ENCODE measurements around the gene SLC39A11.
"Not testable (repeated sequence)": the region's sequence is repeated elsewhere in the genome, so short reads cannot be mapped to it uniquely, and the experiment has no call there.

Gene SLC39A11, protein sequence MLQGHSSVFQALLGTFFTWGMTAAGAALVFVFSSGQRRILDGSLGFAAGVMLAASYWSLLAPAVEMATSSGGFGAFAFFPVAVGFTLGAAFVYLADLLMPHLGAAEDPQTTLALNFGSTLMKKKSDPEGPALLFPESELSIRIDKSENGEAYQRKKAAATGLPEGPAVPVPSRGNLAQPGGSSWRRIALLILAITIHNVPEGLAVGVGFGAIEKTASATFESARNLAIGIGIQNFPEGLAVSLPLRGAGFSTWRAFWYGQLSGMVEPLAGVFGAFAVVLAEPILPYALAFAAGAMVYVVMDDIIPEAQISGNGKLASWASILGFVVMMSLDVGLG

DNA sequence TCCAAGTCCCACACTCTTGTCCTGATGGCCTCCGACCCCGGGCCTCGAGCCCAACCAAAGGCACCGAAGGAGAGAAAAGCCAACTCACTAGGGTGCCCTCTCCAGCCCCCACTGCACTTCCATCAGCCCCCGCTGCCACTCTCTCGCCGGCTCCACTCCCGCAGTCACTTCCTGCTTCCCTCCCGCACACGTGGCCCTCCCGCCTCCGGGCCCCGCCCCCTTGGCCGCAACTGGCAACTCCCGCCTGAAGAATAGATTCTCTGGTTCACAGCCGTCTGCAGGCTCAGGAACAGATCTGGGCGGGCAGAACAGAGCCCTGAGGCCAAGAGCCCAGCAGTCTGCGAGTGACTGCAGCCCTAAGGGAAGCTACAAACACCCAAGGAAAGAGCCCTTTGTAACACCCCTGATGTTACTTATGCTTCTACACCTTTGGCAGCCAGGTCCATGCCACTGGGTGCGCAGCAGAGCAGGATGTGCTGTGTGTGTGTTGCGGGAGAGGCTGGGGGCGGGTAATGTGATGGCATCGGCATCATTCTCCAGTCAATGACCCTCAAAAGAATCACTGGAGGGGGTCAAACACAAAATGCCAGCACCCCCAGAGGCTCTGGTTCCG, at the start of gene SLC39A11:
SLC39A11 (minus strand) TSS at position 166 of the 613 bp plus-strand sequence. CDS start 3,924 bp downstream, outside the sequence.
- peak; percentile 90 for DNase-seq

DNA sequence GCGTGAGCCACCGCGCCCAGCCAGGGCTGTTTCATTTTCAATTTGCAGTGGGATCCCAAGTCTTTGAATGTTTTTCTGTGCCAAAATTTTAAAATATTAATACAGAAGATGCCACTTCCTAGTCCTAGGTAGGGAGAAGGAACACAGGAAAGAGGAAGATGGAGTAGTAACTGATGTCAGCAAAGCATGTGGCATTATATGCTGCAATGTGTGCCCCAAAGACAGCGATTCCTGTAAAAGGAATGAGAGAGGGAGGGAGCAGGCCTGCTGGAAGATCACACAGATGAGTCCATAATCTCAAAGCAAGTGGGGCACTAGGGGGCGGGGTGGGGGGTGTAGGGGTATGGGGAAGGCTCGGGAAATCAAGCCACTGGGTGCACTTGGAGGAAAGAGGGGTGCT, 48.9 kb upstream of the SLC39A11 start:
- DNase-seq: no peak

DNA sequence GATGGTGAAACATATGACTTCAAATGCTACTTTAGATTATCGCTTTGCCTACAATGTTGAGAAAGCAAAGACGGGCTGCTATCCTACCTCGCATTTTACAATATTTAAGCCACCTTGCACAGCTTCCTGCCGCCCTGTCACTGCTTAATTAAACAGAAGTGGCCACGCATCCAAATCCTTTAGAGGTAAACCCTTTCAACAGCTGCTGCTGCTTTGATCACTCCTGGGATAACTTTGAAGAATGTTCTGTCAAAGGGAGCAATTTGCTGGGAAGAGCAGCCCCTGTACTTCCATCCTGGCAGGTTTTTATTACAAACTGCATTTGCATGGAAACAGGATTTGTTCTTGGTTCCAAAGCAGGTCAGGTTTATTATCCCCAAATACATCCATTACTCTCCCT, 48.1 kb upstream of the SLC39A11 start:
- no peak for DNase-seq

DNA sequence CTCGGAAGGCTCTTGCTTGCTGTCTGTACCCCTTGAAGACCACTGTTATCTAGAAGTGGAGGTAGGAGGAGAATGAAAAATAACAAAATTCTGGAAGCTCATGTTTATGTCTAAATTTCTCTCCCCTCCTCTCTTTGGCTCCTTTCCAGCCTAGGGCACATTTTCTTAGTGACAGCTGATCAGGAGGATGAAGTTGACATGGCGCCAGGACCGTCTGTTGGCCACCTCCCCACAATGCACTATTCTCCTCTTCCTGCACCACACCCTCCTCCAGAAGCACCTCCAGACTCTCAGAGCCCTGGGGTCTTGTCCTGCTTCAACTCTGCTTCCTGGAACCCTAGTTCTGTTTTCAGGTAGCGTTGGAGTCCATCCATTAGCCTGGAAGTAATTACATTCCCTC, 46.8 kb upstream of the SLC39A11 start:
- DNase-seq: no peak

DNA sequence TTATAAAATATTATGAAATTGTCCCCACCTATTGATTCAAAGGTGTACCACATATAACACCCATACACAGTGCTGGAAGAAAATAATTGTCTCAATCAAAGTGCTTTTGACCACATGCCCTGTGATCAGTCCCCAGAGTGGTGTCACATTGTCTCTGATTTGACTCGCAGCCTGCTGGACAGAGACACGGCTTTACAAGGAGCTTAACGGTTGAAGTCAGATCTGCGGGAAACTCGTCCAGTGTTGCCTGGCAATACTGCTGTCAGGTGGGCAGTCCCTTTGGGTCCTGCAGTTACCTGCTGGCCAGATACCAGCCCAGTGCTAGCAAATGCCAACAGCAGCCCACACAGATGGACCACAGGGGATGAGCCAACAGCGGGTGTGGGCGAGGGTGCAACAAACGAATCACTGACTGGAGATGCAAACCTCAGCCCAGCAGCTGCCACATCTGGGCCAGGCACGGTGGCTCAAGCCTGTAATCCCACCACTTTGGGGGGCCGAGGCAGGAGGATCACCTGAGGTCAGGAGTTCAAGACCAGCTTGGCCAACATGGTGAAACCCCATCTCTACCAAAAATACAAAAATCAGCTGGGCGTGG, 46.2 kb upstream of the SLC39A11 start:
- no peak for DNase-seq

DNA sequence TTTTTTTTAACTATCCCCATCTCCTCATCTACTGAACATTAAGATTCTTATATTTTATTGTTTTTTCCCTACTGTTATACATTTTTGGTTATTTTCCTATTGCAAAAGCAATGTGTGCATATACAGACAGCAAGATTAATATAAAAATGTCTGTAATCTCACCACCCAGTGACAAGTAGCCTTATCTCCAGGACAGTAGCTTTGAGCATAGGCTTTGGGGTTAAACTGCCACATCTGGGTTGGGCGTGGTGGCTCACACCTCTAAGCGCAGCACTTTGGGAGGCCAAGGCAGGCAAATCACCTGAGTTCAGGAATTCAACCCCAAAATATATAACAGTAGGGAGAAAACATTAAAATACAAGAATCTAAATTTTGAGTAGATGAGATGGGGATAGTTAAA, 44.9 kb upstream of the SLC39A11 start:
- no peak for DNase-seq

DNA sequence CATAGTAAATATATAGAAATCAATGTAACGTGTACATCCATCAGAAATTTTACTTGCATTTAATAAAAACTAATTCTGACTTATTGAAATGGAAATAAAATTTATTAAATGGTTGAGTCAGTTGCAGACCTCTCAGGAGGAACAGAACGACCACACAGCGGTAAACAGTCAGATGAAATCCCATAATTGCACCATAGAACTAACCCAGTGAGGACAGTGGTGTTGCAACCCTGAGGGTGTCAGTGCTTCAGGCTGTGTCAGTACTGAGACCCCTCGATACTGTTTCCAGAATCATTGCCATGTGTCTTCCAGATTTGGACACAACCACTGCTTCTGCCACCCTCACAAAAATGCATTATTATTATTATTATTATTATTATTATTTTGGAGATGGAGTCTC, 43.3 kb upstream of the SLC39A11 start:
- DNase-seq: no peak

DNA sequence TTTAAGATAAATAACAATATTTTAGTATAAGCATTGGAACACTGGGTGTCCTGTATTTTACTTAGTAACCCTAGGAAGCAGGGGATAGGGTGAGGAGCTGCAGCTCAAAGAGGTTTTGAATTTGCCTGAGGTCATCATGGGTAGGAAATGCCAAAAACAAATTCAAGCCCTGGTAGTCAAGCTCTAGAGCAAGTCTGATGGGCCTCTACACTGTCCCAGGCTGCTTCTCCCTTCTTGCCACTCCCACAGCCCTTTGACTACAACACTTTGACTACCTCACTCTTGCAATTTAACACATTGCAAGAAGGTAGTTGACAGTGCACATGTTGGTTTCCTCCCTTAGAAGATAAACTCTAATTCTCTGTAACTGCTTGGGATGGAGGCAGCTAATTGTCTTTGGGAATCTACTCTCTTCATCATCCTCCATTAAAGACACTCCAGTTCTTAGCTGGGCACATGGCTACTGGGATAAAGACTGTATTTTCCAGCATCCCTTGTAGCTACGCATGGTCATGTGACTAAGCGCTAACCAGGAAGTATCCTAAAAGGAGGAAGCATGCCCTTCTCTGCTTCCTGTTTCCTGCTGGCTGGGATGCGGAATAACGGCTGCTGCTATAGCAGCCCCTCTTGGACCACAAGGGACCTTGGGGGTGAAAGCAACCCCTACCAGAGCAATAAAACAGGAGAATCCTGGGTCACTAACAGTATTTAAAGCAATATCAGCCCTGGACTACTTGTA, 41.6 kb upstream of the SLC39A11 start:
- no peak for DNase-seq

DNA sequence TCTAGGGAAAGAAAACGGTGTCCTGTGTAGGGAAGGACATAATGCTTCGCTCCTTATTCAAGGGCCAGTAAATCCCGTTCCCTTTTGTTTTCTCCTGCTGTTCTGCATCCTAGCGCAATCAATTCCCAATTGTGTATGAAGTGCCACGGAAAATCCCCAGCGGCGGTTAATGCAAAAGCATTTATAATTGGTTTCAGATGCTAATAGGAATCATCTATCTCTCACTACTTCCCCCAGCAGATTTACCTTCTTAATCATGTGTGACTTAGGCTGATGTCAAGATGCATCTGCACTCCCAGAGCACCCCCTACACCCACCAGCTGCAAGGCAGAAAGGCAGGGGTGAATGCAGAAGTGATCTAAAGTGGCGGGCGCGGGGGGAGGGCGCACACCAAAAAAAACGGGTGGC, 39.6 kb upstream of the SLC39A11 start:
- no peak for DNase-seq

DNA sequence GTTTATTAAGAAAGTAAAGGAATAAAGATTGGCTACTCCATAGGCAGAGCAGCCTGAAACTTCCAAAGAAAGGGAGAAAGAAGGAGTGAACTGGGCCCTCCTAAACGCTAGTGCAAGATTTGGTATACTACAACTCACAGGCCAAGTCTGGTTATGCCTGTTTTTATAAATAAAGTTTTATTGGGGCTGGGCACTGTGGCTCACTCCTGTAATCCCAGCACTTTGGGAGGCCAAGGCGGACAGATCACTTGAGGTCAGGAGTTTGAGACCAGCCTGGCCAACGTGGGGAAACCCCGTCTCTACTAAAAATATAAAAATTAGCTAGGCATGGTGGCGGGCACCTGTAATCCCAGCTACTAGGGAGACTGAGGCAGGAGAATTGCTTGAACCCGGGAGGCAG, 39.0 kb upstream of the SLC39A11 start:
- not testable (repeated sequence) for DNase-seq

DNA sequence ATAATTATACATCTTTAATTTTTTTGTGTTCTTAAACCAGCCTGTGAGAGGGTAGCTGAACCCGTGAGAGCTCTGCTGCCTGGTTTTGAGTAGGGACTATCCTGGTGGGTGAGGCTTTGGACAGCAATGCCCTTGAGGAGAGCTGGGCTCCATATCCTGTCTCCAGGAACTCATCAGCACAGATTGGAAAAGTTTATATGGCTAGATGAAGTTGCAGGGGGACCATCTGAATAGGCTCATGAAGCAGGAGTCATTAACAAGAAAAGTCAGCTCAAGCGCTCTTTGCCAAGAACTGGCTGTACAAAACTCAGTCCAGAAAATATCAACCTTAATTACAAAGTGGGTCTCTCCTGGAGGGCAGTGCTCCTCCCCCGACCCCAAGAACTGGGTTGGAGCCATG, 38.5 kb upstream of the SLC39A11 start:
- no peak for DNase-seq

DNA sequence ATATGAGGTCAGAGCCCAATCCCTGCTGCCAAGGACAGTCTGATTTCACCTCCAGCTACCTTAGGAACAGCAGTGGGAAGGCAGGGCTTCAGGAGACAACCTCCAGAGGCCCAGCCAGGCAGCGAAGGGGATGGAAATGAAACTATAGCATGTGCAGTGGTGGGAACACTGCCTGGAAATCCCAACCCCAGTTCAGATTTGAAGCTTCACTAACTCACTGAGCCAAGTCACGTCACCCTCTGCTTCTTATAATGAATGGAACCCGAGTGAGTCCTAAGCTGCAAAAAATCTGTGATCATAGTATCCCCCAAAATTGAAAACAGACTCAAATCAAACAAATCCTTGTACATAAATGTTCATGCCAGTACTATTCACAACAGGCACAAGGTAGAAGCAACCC, 36.0 kb upstream of the SLC39A11 start:
- no peak for DNase-seq

DNA sequence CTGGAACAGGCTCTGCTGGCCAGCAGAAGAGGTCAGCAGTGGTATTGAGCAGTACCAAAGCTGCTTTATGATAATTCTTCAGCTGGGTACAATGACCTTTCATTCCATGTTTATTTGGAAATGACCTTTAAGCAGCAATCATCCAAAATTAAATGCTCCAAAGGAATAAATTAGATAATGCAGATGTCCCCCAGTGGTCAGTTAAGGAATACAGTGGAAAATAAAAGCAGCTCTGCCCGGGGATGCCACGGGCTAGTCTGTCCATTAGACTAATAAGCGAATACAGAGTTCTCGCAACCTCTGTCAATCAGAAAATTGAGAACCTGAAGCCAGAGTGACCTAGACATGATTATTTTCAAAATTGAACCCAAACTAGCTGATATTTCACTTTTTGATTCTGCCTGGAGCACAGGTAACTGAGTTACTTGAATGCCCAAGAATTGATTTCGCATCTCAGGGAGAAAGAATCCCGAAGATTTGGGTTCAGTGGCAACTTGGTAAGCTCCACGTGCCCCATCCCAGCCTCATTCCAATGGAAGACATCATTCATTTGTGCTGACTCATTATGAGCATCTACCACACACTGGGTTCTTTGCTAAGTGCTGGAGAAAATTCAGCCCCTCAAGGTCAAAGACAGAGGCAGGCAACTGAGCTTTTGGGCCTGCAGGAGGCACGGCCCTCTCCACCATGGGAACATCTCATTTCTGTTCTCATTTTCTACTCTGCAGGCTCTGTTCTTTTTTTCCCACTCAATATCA, 34.4 kb upstream of the SLC39A11 start:
- DNase-seq: no peak

DNA sequence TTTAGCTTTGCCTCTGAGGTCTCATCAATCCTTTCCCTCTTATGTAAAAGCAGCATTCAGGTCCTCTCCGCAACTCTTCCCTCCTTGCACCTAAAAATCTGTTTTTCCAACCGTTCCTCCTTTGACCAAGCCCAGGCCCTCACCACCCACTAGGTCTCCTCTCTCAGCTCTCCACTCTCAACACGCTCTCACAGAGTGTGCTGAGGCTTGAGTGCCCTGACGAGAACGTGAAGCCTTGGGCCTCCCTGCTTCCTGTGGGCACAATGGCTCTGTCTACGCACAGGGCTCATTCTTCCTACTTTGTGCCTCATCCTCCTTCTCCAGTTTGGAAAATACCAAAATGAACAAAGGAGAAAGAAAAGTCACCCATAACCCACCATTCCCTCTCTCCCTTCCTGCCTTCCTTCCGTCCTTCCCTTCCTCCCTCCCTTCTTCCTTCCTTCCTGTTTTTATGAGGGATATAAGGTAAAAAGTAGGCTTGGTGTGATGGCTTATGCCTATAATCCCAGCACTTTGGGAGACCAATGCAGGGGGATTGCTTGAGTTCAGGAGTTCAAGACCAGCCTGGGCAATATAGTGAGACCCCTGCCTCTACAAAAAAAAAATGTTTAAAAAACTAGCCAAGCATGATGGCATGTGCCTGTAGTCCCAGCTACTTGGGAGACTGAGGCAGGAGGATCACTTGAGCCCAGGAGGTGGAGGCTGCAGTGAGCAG, 31.3 kb upstream of the SLC39A11 start:
- no peak for DNase-seq

DNA sequence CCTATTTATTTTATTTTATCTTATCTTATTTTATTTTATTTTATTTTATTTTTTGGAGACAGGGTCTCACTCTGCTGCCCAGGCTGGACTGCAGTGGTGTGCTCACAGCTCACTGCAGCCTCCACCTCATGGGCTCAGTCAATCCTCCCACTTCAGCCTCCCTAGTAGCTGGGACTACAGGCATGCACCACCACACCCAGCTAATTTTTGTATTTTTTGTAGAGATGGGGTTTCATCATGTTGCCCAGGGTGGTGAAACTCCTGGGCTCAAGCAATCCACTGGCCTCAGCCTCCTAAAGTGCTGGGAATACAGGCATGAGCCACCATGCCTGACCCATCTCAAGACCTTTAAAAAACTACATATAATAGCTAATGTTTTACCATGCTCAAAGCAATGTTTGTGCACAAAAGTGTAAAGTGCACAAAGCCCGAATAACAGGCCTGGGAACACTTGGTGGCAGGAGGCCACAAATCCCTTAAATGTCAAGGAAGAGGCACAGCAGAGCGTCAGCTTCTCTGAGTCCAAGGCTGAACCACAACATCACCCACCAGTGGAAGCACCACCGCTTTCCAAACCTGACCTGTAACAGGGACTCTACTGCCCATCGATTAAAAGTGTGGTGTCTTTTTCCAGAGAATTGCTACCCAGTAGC, 30.6 kb upstream of the SLC39A11 start:
- DNase-seq: no peak

DNA sequence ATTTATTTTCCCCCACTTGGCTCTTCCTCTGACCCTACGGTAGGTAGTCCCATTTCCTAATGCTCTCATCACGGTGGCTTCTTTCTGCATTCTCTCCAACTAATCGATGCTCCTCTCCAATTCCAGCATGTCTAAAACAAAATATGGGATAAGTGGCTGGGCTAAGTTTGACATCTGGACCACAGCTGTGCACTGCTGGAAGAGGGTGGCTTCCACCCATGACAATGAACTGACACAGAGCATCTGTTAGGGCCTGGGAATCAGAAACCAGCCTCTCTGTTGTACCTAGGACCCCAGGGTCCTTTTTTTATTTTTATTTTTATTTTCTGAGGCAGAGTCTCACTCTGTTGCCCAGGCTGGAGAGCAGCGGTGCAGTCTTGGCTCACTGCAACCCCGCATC, 29.0 kb upstream of the SLC39A11 start:
- DNase-seq: no peak

DNA sequence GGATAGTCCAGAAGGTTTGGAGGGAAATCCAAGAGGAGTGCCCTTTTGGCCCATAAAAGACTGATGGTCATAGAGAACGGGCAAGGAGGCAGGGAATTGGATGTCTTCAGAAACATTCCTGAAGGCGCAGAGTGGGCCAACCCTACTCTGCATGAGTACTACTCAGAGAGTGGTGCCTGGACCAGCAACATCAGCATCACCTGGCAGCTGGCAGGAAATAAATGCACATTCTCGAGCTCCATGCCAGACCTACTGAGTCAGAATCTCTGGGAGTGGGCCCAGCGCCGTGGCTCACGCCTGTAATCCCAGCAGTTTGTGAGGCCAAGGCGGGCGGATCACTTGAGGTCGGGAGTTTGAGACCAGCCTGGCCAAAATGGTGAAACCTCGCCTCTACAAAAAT, 27.1 kb upstream of the SLC39A11 start:
- DNase-seq: no peak

DNA sequence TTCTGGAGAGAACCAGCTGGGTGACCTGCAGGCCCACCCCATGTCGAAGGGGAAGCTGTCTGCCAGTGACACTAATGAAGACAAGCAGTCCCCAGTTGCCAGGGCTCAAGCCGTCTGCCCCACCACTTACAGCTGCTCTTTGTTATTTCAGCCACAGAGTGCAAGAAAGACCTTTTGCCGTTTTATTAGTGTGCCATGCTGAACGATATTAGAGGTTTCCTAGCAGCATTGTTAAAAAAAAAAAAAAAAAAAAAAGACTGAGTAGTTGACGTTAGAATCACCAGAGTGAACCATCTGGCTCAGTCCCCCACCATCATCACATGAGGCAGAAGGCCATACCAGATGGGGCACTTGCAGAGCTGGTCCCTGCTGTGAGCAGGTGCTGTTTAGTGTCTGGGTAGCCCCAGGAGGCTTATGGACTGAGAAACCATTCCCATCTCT, 26.5 kb upstream of the SLC39A11 start:
- no peak for DNase-seq

DNA sequence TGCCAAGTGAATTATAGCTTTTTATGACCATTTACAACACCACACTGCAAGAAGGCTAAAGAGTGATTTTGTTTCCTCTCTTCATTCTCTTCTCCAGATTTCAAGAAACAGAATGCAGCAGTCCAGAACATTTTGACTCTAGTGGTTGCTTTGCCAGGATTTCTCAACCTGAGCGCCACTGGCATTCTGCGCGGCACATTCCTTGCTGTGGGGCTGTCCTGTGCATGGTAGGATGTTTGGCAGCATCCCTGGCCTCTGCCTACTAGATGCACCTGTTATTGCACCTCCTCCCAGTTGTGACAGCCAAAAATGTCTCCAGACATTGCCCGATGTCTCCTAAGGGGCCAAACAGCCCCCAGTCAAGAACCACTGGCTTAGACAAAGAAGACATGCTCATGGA, 25.7 kb upstream of the SLC39A11 start:
- DNase-seq: no peak

DNA sequence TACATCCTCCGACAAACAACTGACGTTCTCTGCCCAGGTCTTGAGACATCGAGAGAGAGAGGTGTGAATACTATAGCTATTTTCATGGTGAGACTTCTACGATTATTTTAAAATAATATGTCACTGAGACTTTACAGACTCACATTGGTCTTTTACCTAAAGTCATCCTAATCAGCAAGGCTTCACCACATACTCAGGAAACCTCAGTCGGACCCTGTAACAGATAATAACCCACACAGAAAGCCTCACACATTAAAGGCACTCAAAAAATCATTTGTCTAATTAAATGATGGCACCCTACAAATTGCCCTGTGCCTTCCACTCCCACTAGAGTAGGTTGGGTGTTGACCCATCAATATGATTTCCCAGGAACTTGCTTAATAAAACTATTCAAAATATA, 19.8 kb upstream of the SLC39A11 start:
- no peak for DNase-seq

DNA sequence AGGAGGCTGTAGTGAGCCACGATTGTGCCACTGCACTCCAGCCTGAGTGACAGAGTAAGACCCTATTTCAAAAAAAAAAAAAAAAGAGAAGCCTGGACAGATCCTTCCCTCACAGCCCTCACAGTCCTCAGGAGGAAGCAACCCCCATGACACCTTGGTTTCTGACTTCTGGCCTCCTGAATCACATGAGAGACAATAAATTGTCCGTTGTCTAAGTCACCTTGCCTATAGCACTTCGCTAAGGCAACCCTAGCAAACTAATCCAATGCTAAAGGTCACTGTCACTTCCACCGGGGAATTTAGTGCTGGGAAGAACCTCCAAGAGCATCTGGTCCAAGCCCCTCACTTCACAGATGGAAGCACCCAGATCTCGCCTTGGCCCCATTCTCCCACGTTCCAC, 18.9 kb upstream of the SLC39A11 start:
- DNase-seq: no peak

DNA sequence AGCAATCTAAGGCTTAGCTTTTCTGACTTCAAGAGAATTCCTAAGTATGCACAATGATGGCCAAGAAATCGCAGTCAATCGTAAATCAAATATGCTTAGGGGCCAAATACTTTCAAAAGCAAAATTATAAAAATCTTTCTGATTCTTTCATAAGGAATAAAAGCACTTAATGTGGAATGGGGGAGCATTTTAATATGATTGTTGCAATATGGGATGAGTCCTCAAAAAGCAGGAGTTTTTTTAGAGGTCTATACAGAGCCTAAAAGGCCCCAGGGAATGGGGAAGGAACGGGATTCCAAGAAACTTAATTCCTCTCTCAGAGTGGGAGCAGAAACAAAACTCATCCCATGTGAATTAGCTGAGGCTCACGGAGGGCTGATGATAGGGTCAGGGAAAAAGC, 14.7 kb upstream of the SLC39A11 start:
- no peak for DNase-seq

Measured in GDM1 (cell line).